Lower leg skin (tissue), 3 donors: ENCODE data around the gene TLDC2.

Experiments
- POLR2A ChIP-seq, 2 donors: fragments of 450-650 bp; IDR thresholded peaks; one replicate each; pipeline ENCODE4 v1.6.1; 2016 to 2017; ENCODE audit warnings: antibody characterized with exemption in 2 of 2, mild to moderate bottlenecking in 1 of 2, moderate library complexity in 1 of 2
- TF ChIP-seq, protein P1 (sequence below), 3 donors: fragments of 450-650 bp; IDR thresholded peaks; one replicate each; pipeline ENCODE4 v1.5.1; 2016; ENCODE audit warnings: antibody characterized with exemption in 3 of 3, mild to moderate bottlenecking in 3 of 3, moderate library complexity in 2 of 3

DNA sequence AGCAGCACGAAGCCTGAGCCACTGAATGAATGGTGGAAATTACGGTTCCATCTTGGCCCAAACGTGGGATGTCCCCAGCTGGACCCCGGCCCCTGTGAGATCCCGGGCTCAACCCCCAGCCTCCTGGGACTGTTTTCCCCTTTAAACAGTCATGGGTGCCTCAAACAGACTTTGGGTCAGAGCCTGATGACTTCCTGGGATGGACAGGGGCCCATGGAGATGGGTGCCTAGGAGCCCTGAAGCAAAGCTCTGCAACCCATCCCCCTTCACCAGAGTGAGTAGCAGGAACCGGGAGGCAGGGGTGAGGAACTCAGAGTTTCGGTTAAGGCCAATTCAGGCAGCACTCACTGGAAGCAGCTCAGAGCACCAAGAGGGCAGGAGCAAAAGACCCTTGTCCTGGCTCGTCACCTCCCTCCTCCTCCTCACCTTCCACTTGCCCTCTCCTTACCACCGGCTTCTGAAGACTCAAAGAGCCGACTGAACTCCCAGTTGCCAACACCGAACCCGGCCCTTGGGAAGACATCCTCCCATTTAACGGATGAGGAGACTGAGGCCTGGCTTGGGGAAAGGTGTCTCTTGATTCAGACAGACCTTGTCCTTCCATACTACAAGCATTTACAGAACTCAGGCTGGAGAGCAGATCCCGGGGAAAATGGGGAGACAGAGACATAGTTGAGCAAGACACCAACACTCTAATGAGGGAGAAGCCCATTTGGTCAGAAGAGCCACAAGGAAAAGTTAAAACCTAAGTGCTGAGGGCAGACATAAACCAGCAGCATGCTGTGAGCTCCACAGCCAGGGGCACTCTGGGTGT lies 14.9 kb upstream of the TLDC2 start:
- TF ChIP-seq, protein P1, sequence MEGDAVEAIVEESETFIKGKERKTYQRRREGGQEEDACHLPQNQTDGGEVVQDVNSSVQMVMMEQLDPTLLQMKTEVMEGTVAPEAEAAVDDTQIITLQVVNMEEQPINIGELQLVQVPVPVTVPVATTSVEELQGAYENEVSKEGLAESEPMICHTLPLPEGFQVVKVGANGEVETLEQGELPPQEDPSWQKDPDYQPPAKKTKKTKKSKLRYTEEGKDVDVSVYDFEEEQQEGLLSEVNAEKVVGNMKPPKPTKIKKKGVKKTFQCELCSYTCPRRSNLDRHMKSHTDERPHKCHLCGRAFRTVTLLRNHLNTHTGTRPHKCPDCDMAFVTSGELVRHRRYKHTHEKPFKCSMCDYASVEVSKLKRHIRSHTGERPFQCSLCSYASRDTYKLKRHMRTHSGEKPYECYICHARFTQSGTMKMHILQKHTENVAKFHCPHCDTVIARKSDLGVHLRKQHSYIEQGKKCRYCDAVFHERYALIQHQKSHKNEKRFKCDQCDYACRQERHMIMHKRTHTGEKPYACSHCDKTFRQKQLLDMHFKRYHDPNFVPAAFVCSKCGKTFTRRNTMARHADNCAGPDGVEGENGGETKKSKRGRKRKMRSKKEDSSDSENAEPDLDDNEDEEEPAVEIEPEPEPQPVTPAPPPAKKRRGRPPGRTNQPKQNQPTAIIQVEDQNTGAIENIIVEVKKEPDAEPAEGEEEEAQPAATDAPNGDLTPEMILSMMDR (IDR thresholded peaks at IDR 0.05) = no peak
- no peak for TF ChIP-seq POLR2A (IDR thresholded peaks at IDR 0.05)
